Ascending aorta (tissue), 2 donors: Measurements from ENCODE around the gene SERGEF. TPM values are rescaled to one million over a fixed set of nuclear protein-coding genes. Genes with fewer than 3 reads are reported as not detected.

ENCODE experiments used
- DNase-seq, 2 donors: peaks; one replicate each; pipeline ENCODE4 v3.0.0-alpha.2; 2019; ENCODE audit warnings: low spot score in 2 of 2
- H3K27ac ChIP-seq, 2 donors: fragments of 200-600 bp; sonication (generic); one replicate each; pipeline ENCODE4 v1.5.1; 2016 to 2017; ENCODE audit warnings: mild to moderate bottlenecking in 1 of 2
- H3K27me3 ChIP-seq: fragments of 200-600 bp; sonication (generic); one replicate; pipeline ENCODE4 v1.5.1; 2017
- H3K36me3 ChIP-seq, 2 donors: fragments of 200-600 bp; sonication (generic); one replicate each; pipeline ENCODE4 v1.5.1; 2016
- H3K4me1 ChIP-seq, 2 donors: fragments of 200-600 bp; sonication (generic); one replicate each; pipeline ENCODE4 v1.5.1; 2016 to 2017; ENCODE audit warnings: mild to moderate bottlenecking in 1 of 2
- H3K4me3 ChIP-seq, 2 donors: fragments of 200-600 bp; sonication (generic); one replicate each; pipeline ENCODE4 v1.5.1; 2016 to 2017; ENCODE audit warnings: mild to moderate bottlenecking in 1 of 2
- H3K9me3 ChIP-seq, 2 donors: fragments of 200-600 bp; sonication (generic); one replicate each; pipeline ENCODE4 v1.5.1; 2016
- intact Hi-C: fragments of 100-400 bp; cut with DNase I; formaldehyde crosslinking; loops from one replicate; pipeline ENCODE4 v1.15.1; 2023
- total RNA-seq: library from RNA; depleted of rRNA; stranded (reverse); fragments of >200 nt; gene quantifications from one replicate; pipeline ENCODE4 v1.1.0, GENCODE V29; 2016
- TF ChIP-seq, protein P1 (sequence below), 3 experiments: fragments of 200-600 bp in 2 of 3; fragments of 450-650 bp in 1 of 3; sonication (generic) in 2 of 3; IDR thresholded peaks; one replicate each; pipeline ENCODE4 v1.5.1; 2016 to 2019; ENCODE audit warnings: antibody characterized with exemption in 3 of 3, mild to moderate bottlenecking in 1 of 3, moderate library complexity in 1 of 3

SERGEF gene
- total RNA-seq, 1 donor from 2014 or later, result 13.6 TPM

GRCh38 chr11:18046116-18046777, 33.4 kb upstream of the SERGEF start, which contains the start of gene TPH1:
Gene TPH1, minus strand, starts transcription at chr11:18046269. Its CDS starts 5,507 bp downstream, at chr11:18040762.
- Histone ChIP-seq H3K27ac (peak within 1 kb of the TSS; percentile 77 to 80), H3K27me3 (no peaks in the 10 kb centered on the region), H3K4me3 (peak within 1 kb of the TSS; percentile 48 to 67)

DNA sequence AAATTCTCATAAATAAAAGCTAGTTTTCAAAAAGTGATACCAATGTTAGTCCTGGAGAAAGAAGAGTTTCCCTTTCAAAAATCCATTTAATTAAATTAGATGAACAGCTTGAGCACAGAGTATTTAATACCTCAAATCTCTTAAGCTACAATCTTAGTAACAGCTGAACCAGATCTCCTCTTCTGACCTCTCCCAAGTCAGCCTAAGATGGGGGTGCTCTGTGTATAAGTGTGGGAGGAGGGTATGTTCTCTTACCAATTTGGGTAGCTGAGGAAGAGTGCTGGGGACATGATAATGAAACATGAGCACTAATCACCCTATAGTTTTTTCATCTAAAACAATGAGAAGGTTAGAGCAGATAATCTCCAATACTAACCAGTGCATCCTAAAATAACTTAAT, 23.6 kb upstream of the SERGEF start:
- intact Hi-C loops, result no loop called here
- no peaks in the 10 kb centered on the region for H3K9me3 ChIP-seq
- DNase-seq, result no peak
- no peaks in the 10 kb centered on the region for H3K4me1 ChIP-seq
- TF ChIP-seq, protein P1, sequence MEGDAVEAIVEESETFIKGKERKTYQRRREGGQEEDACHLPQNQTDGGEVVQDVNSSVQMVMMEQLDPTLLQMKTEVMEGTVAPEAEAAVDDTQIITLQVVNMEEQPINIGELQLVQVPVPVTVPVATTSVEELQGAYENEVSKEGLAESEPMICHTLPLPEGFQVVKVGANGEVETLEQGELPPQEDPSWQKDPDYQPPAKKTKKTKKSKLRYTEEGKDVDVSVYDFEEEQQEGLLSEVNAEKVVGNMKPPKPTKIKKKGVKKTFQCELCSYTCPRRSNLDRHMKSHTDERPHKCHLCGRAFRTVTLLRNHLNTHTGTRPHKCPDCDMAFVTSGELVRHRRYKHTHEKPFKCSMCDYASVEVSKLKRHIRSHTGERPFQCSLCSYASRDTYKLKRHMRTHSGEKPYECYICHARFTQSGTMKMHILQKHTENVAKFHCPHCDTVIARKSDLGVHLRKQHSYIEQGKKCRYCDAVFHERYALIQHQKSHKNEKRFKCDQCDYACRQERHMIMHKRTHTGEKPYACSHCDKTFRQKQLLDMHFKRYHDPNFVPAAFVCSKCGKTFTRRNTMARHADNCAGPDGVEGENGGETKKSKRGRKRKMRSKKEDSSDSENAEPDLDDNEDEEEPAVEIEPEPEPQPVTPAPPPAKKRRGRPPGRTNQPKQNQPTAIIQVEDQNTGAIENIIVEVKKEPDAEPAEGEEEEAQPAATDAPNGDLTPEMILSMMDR (IDR thresholded peaks at IDR 0.05), result no peak
- H3K27me3 ChIP-seq, result no peaks in the 10 kb centered on the region
- H3K36me3 ChIP-seq, result peaks cover 0 to 3% of the 10 kb centered on the region in 2 donors
- H3K27ac ChIP-seq, result no peak overlapping the region
- H3K4me3 ChIP-seq, result no peak overlapping the region

More at GRCh38 chr11:18046116-18046777, 33.4 kb upstream of the SERGEF start, which contains the start of gene TPH1:
- DNase-seq, result peak; percentile 12 to 83
- TF ChIP-seq, protein P1 (IDR thresholded peaks at IDR 0.05), result no peak
- Histone ChIP-seq H3K36me3 (no peaks in the 10 kb centered on the region), H3K9me3 (no peaks in the 10 kb centered on the region), H3K4me1 (no peaks in the 10 kb centered on the region)
- intact Hi-C loops, result loop anchor here (5.0 kb wide), 1 partner anchor 61 kb away; the partner anchor contains the start of gene SAAL1

GRCh38 chr11:18027475-18027874, 14.6 kb upstream of the SERGEF start:
- Histone ChIP-seq H3K36me3 (peaks cover 24 to 32% of the 10 kb centered on the region in 2 donors), H3K27ac (no peak overlapping the region)

GRCh38 chr11:18022419-18022818, 9.6 kb upstream of the SERGEF start:
- no peaks in the 10 kb centered on the region for H3K27me3 ChIP-seq
- H3K4me1 ChIP-seq, result no peaks in the 10 kb centered on the region
- H3K9me3 ChIP-seq, result no peaks in the 10 kb centered on the region
- intact Hi-C loops, result no loop called here
- H3K4me3 ChIP-seq, result no peak overlapping the region
- H3K27ac ChIP-seq, result no peak overlapping the region
- H3K36me3 ChIP-seq, result peaks cover 35 to 56% of the 10 kb centered on the region in 2 donors
- DNase-seq, result no peak
- TF ChIP-seq, protein P1 (IDR thresholded peaks at IDR 0.05), result no peak

More at GRCh38 chr11:18027475-18027874, 14.6 kb upstream of the SERGEF start:
- intact Hi-C loops, result no loop called here
- Histone ChIP-seq H3K27me3 (no peaks in the 10 kb centered on the region), H3K4me3 (no peak overlapping the region), H3K4me1 (no peaks in the 10 kb centered on the region), H3K9me3 (no peaks in the 10 kb centered on the region)
- TF ChIP-seq, protein P1 (IDR thresholded peaks at IDR 0.05), result no peak
- DNase-seq, result no peak

GRCh38 chr11:18019650-18020049, 6.8 kb upstream of the SERGEF start:
- no peaks in the 10 kb centered on the region for H3K27me3 ChIP-seq
- no peak overlapping the region for H3K27ac ChIP-seq
- H3K36me3 ChIP-seq, result peaks cover 29 to 47% of the 10 kb centered on the region in 2 donors
- H3K9me3 ChIP-seq, result no peaks in the 10 kb centered on the region
- no peak overlapping the region for H3K4me3 ChIP-seq
- no peaks in the 10 kb centered on the region for H3K4me1 ChIP-seq
- intact Hi-C loops, result loop anchor here (10.0 kb wide), 1 partner anchor 705 kb away; the partner anchor contains the start of gene IGSF22
- DNase-seq, result no peak
- TF ChIP-seq, protein P1 (IDR thresholded peaks at IDR 0.05), result no peak
